Natural killer cell (primary cell): Measurements from ENCODE around the gene CGRRF1. TPM values are rescaled to one million over a fixed set of nuclear protein-coding genes. Genes with fewer than 3 reads are reported as not detected.

Experiments used
- total RNA-seq, 4 donors: library from RNA; stranded (reverse); fragments of 120-200 nt in 1 of 4; gene quantifications; one replicate each; pipeline versions ENCODE4 v1.2.3 to v1.2.4, GENCODE V29; 2013 to 2022

CGRRF1 gene
- total RNA-seq, 3 donors from 2014 or later (not counting 1 experiment from before 2014, with no cell fraction given) = 25.4 to 30.1 (median 26.7) TPM

Other genes with a start within 250 kb of the CGRRF1 start
- 1 to 10 TPM in 2 of 3 donors, under 1 TPM in 1; 0.89 to 3.0 (median 1.8) TPM for gene CDKN3, start 112.9 kb upstream of the CGRRF1 start, total RNA-seq
- gene CNIH1, start 68.5 kb upstream of the CGRRF1 start, total RNA-seq = 10 to 100 TPM; 20.4 to 30.9 (median 25.7) TPM
- 10 to 100 TPM; 46.4 to 55.1 (median 52.8) TPM for gene GMFB, start 20.9 kb upstream of the CGRRF1 start, total RNA-seq
- gene SAMD4A, start 57.2 kb downstream of the CGRRF1 start, total RNA-seq = 1 to 10 TPM in 2 of 3 donors, under 1 TPM in 1; 0.70 to 1.6 (median 1.4) TPM